ENCODE data around the gene MME. TPM values are rescaled to one million over a fixed set of nuclear protein-coding genes. Genes with fewer than 3 reads are reported as not detected.

MME gene
- total and polyA plus RNA-seq, 2 of the 4 experiments (the other 2 are of a cell fraction), result 11.7 to 22.8 TPM

DNA sequence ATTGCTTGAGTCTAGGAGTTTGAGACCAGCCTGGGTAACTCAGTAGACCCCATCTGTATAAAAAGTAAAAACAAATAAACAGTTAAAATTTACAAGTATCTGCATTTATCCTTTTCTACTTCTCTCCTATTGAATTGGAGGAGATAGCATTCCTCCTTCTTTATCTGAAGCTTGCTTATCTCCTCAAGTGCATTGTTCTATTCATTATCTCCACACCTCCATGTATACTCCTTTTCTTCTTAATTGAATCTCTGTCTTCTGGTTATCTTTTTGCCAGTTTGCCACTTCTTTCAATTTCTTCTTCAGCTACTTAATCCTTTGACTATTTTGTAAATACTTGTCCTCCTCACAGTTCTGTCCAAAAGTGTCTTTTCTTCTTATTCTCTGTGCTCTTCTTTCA lies 124.7 kb downstream of the MME start:
- no peak overlapping the region for H3K23ac ChIP-seq (ENCODE audit: low read depth, low read length)
- no peaks in the 10 kb centered on the region for H3K9me3 ChIP-seq (ENCODE audit: control insufficient read depth, insufficient read depth, low read length)
- ChIA-PET CTCF (no interaction called here), POLR2A (ENCODE audit: unreplicated experiment) (no interaction called here)
- H4K20me1 ChIP-seq (ENCODE audit: insufficient read depth, low read length), result no peaks in the 10 kb centered on the region
- no peak overlapping the region for H2AFZ ChIP-seq (replicated peaks; ENCODE audit: low read length, poor library complexity)
- intact Hi-C loops (cut with micrococcal nuclease) (no loop called here), in situ Hi-C loops (cut with MboI; ENCODE audit: low sequenced_read_pairs) (no loop called here), dilution Hi-C loops (cut with HindIII; ENCODE audit: low sequenced_read_pairs, unreplicated experiment) (no loop called here)
- H3K36me3 ChIP-seq (ENCODE audit: control insufficient read depth, insufficient read depth, low read length), result no peaks in the 10 kb centered on the region
- H3K9ac ChIP-seq (ENCODE audit: low read depth, low read length), result no peak overlapping the region
- H2BK5ac ChIP-seq (ENCODE audit: low read depth, low read length, poor library complexity, severe bottlenecking), result no peak overlapping the region
- H2BK120ac ChIP-seq (ENCODE audit: low read depth, low read length), result no peak overlapping the region
- H4K5ac ChIP-seq (ENCODE audit: low read depth, low read length), result no peak overlapping the region
- no peaks in the 10 kb centered on the region; the same call in 1 of the 2 replicates for H3K27me3 ChIP-seq (ENCODE audit: control insufficient read depth, insufficient read depth, low read length)
- no peak overlapping the region for H3K56ac ChIP-seq (ENCODE audit: extremely low read depth, insufficient read depth, low read length)
- H3K14ac ChIP-seq (replicated peaks; ENCODE audit: low read depth, low read length), result no peak overlapping the region
- no peak overlapping the region for H3K4ac ChIP-seq (ENCODE audit: low read depth, low read length)
- H3K18ac ChIP-seq (ENCODE audit: low read depth, low read length), result no peak overlapping the region
- no peak overlapping the region for H2BK15ac ChIP-seq (ENCODE audit: low read depth, low read length)
- H3K9me1 ChIP-seq (ENCODE audit: insufficient read depth, low read length), result no peaks in the 10 kb centered on the region
- no peak overlapping the region for H3K4me2 ChIP-seq (ENCODE audit: low read depth, low read length)
- no peak overlapping the region for H3K27ac ChIP-seq (ENCODE audit: insufficient read depth, low read length)
- H2AK9ac ChIP-seq (replicated peaks; ENCODE audit: low read depth, low read length, poor library complexity), result no peak overlapping the region
- H3K4me3 ChIP-seq (ENCODE audit: insufficient read depth, low read depth, low read length), result no peak overlapping the region
- H2BK20ac ChIP-seq (ENCODE audit: low read depth, low read length), result no peak overlapping the region
- ATAC-seq (ENCODE audit: low read depth), result no peak
- no peaks in the 10 kb centered on the region for H3K79me1 ChIP-seq (ENCODE audit: low read depth in 1 of 2, low read length in 2 of 2)
- no peak for TF ChIP-seq MAZ (IDR thresholded peaks at IDR 0.05; ENCODE audit: borderline replicate concordance, low read depth, low read length)
- TF ChIP-seq MXI1 (IDR thresholded peaks at IDR 0.05; ENCODE audit: borderline replicate concordance, low read depth, low read length), result no peak
- TF ChIP-seq CEBPB (IDR thresholded peaks at IDR 0.05; ENCODE audit: low read depth, low read length), result no peak
- no peak for TF ChIP-seq CHD1 (IDR thresholded peaks at IDR 0.05; ENCODE audit: low read depth, low read length)
- no peak for TF ChIP-seq POLR2A (IDR thresholded peaks at IDR 0.05; ENCODE audit: low read depth, low read length)
- TF ChIP-seq, protein P1, sequence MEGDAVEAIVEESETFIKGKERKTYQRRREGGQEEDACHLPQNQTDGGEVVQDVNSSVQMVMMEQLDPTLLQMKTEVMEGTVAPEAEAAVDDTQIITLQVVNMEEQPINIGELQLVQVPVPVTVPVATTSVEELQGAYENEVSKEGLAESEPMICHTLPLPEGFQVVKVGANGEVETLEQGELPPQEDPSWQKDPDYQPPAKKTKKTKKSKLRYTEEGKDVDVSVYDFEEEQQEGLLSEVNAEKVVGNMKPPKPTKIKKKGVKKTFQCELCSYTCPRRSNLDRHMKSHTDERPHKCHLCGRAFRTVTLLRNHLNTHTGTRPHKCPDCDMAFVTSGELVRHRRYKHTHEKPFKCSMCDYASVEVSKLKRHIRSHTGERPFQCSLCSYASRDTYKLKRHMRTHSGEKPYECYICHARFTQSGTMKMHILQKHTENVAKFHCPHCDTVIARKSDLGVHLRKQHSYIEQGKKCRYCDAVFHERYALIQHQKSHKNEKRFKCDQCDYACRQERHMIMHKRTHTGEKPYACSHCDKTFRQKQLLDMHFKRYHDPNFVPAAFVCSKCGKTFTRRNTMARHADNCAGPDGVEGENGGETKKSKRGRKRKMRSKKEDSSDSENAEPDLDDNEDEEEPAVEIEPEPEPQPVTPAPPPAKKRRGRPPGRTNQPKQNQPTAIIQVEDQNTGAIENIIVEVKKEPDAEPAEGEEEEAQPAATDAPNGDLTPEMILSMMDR (conservative IDR thresholded peaks at IDR 0.05; ENCODE audit: low read depth, low read length), result no peak
- TF ChIP-seq, protein P2, sequence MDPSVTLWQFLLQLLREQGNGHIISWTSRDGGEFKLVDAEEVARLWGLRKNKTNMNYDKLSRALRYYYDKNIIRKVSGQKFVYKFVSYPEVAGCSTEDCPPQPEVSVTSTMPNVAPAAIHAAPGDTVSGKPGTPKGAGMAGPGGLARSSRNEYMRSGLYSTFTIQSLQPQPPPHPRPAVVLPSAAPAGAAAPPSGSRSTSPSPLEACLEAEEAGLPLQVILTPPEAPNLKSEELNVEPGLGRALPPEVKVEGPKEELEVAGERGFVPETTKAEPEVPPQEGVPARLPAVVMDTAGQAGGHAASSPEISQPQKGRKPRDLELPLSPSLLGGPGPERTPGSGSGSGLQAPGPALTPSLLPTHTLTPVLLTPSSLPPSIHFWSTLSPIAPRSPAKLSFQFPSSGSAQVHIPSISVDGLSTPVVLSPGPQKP (IDR thresholded peaks at IDR 0.05; ENCODE audit: borderline replicate concordance, low read depth, low read length), result no peak
- TF ChIP-seq RFX5 (IDR thresholded peaks at IDR 0.05; ENCODE audit: low read depth, low read length), result no peak
- no peak for TF ChIP-seq FOS (IDR thresholded peaks at IDR 0.05; ENCODE audit: low read depth, low read length)
- TF ChIP-seq BHLHE40 (IDR thresholded peaks at IDR 0.05; ENCODE audit: low read depth, low read length), result no peak
- no peak for TF ChIP-seq NFE2L2 (IDR thresholded peaks at IDR 0.05; ENCODE audit: low read depth, low read length)
- TF ChIP-seq MAFK (IDR thresholded peaks at IDR 0.05; ENCODE audit: low read depth, low read length), result no peak
- TF ChIP-seq RCOR1 (IDR thresholded peaks at IDR 0.05; ENCODE audit: insufficient replicate concordance, low read length), result no peak
- TF ChIP-seq SMC3 (IDR thresholded peaks at IDR 0.05; ENCODE audit: low read depth, low read length), result no peak
- TF ChIP-seq, protein P3, sequence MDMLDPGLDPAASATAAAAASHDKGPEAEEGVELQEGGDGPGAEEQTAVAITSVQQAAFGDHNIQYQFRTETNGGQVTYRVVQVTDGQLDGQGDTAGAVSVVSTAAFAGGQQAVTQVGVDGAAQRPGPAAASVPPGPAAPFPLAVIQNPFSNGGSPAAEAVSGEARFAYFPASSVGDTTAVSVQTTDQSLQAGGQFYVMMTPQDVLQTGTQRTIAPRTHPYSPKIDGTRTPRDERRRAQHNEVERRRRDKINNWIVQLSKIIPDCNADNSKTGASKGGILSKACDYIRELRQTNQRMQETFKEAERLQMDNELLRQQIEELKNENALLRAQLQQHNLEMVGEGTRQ (IDR thresholded peaks at IDR 0.05; ENCODE audit: low read depth, low read length), result no peak
- BruUV-seq (replicated peaks), result no TSS peak
- no peak overlapping the region for H2AK5ac ChIP-seq (ENCODE audit: low read depth, low read length)
- H4K91ac ChIP-seq (ENCODE audit: insufficient read depth, low read depth, low read length), result no peak overlapping the region
- no peak for DNase-seq
- H3K4me1 ChIP-seq (ENCODE audit: control insufficient read depth, insufficient read depth, low read length), result no peaks in the 10 kb centered on the region
- no peak overlapping the region for H4K8ac ChIP-seq (ENCODE audit: low read depth in 2 of 2, low read length in 2 of 2)
